Hepatocyte (in vitro differentiated cells): ENCODE measurements around the gene AK1.

ENCODE experiments used
- CTCF ChIP-seq: fragments of 200-600 bp; sonication (generic); IDR thresholded peaks from 2 replicates; pipeline ENCODE4 v1.5.1; 2016; ENCODE audit warnings: antibody characterized with exemption, mild to moderate bottlenecking; ENCODE audit not compliant: poor library complexity
- EZH2phosphoT487 ChIP-seq: fragments of 200-600 bp; sonication (generic); IDR thresholded peaks from one replicate; pipeline ENCODE4 v1.6.1; 2018; ENCODE audit warnings: antibody characterized with exemption, mild to moderate bottlenecking, low read depth, moderate library complexity; ENCODE audit not compliant: unreplicated experiment, severe bottlenecking

- no peak for TF ChIP-seq CTCF
- TF ChIP-seq EZH2phosphoT487 = no peak
Observed at GRCh38 chr9:127887792-127888191, 10.3 kb upstream of the AK1 start.
